Mucosa of rectum (tissue), 2 donors: Measurements from ENCODE around the gene GALM.

Experiments
- H3K27ac ChIP-seq, 2 donors: one replicate each; pipeline ENCODE4 v1.7.0; 2013; ENCODE audit warnings: inconsistent platforms in 2 of 2, low read depth in 2 of 2, low read length in 2 of 2
- H3K27me3 ChIP-seq, 2 donors: one replicate each; pipeline ENCODE4 v1.7.0; 2013; ENCODE audit warnings: low read length in 2 of 2; ENCODE audit not compliant: control insufficient read depth in 2 of 2, insufficient read depth in 2 of 2
- H3K36me3 ChIP-seq, 2 donors: one replicate each; pipeline ENCODE4 v1.7.0; 2013; ENCODE audit warnings: low read length in 2 of 2; ENCODE audit not compliant: control insufficient read depth in 2 of 2, insufficient read depth in 2 of 2
- H3K4me1 ChIP-seq, 2 donors: one replicate each; pipeline ENCODE4 v1.7.0; 2013; ENCODE audit warnings: low read length in 2 of 2, mild to moderate bottlenecking in 1 of 2; ENCODE audit not compliant: control insufficient read depth in 2 of 2, insufficient read depth in 2 of 2
- H3K4me3 ChIP-seq, 2 donors: one replicate each; pipeline ENCODE4 v1.7.0; 2013; ENCODE audit warnings: low read length in 2 of 2
- H3K9ac ChIP-seq, 2 donors: one replicate each; pipeline ENCODE4 v1.7.0; 2013; ENCODE audit warnings: low read length in 2 of 2, low read depth in 1 of 2, mild to moderate bottlenecking in 1 of 2
- H3K9me3 ChIP-seq, 2 donors: one replicate each; pipeline ENCODE4 v1.7.0; 2013; ENCODE audit warnings: low read length in 2 of 2; ENCODE audit not compliant: control insufficient read depth in 2 of 2
- donor health status: healthy.
- donor health status: Normal muscosa, but diverticular disease.

The GALM gene

GRCh38 chr2:38650012-38650411, 15.9 kb upstream of the GALM start:
- Histone ChIP-seq H3K27me3 (no peaks in the 10 kb centered on the region), H3K27ac (no peak overlapping the region), H3K4me3 (no peak overlapping the region), H3K9me3 (no peaks in the 10 kb centered on the region), H3K36me3 (no peaks in the 10 kb centered on the region), H3K4me1 (peaks cover 0 to 3% of the 10 kb centered on the region in 2 donors), H3K9ac (no peak overlapping the region)

DNA sequence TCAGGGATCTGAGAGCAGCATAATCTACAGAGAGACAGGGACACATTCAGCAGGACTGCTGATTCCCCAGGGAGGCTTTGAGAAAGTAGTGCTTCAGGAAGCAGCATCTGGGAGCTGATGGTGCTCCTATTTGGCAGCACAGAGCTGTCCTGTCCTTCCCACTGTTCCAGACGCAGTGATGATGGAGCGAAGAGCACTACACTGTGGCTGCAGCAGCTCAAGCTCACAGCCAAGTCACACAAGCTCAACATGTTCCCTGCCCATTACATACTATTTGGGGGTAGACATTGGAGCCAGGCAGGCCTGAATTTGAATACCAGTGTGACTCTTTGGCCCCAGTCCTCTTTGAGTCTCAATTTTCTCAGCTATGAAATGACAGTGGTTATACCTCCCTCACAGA, 15.2 kb upstream of the GALM start:
- Histone ChIP-seq H3K4me1 (peaks cover 0 to 3% of the 10 kb centered on the region in 2 donors), H3K27me3 (no peaks in the 10 kb centered on the region), H3K9me3 (no peaks in the 10 kb centered on the region), H3K36me3 (no peaks in the 10 kb centered on the region), H3K4me3 (no peak overlapping the region), H3K9ac (no peak overlapping the region), H3K27ac (no peak overlapping the region)

- H3K4me3 ChIP-seq, result no peak overlapping the region
- peak overlapping the region in 1 of 2 donors; percentile 63 for H3K27ac ChIP-seq
- H3K9ac ChIP-seq, result no peak overlapping the region
- H3K36me3 ChIP-seq, result no peaks in the 10 kb centered on the region
- no peaks in the 10 kb centered on the region for H3K9me3 ChIP-seq
- H3K4me1 ChIP-seq, result peaks cover 0 to 3% of the 10 kb centered on the region in 2 donors
- no peaks in the 10 kb centered on the region for H3K27me3 ChIP-seq
These were observed 13.3 kb upstream of the GALM start for GRCh38 chr2:38652431-38653273.

DNA sequence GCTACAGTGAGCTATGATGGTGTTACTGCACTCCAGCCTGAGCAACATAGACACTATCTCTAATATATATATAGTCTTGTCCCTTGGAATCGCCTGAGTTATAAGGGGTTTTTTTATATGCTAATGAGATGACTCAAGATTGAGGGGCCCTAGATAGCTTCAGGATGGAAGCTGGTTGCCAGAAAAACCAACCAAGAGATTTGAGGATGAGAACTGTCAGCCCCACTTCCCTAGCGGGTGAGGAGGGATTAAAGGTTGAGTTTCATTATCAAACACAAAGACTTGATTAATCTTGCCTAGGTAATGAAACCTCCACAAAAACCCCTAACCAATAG, 12.6 kb upstream of the GALM start:
- Histone ChIP-seq H3K27me3 (no peaks in the 10 kb centered on the region), H3K4me3 (no peak overlapping the region), H3K9ac (no peak overlapping the region), H3K9me3 (no peaks in the 10 kb centered on the region), H3K4me1 (peaks cover 0 to 3% of the 10 kb centered on the region in 2 donors), H3K27ac (peak overlapping the region in 1 of 2 donors; percentile 63), H3K36me3 (no peaks in the 10 kb centered on the region)

DNA sequence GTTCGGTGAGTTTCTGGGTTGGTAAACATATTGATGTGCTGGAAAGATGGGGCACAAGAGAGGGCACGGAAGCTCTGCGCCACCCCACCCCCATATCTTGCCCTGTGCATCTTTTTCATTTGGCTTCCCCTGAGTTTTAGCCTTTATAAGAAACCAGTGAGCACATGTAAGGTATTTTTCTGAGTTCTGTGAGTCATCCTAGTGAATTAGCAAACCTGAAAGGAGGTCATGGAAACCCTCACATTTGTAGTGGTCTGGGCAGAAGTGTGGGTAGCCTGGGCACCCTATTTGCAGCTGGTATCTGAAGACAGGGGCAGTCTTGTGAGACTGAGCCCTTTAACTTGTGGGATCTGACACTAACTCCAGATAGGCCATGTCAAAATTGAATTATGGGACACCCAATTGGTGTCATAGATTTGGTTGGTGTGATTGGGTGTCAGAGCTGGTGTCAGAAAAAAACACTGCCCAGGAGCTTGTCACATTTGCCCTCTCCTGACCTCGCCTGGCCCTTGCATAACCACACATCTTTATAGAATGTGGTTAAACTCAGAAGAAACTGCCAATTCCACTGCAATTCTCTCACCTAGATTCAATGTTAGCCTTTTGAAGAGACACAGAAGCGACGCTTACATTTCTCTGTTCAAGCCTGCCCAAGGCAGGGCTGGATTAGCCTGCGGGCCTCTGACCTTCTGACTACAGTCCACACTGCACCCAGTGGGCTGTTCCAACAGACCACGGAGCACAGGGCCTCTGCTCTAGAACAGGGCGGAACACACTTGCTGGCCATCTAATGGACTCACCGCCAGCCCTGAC, 12.0 kb upstream of the GALM start:
- no peak overlapping the region for H3K4me3 ChIP-seq
- H3K4me1 ChIP-seq, result peaks cover 0 to 3% of the 10 kb centered on the region in 2 donors
- H3K27me3 ChIP-seq, result no peaks in the 10 kb centered on the region
- H3K9me3 ChIP-seq, result no peaks in the 10 kb centered on the region
- H3K9ac ChIP-seq, result no peak overlapping the region
- peak overlapping the region in 1 of 2 donors; percentile 63 for H3K27ac ChIP-seq
- no peaks in the 10 kb centered on the region for H3K36me3 ChIP-seq

GRCh38 chr2:38654528-38655381, 11.2 kb upstream of the GALM start:
- Histone ChIP-seq H3K9me3 (no peaks in the 10 kb centered on the region), H3K4me3 (no peak overlapping the region), H3K27me3 (no peaks in the 10 kb centered on the region), H3K36me3 (no peaks in the 10 kb centered on the region), H3K9ac (no peak overlapping the region), H3K4me1 (peaks cover 0 to 3% of the 10 kb centered on the region in 2 donors), H3K27ac (peak overlapping the region in 1 of 2 donors; percentile 63)

- H3K9ac ChIP-seq, result no peak overlapping the region
- H3K4me1 ChIP-seq, result peaks cover 0 to 3% of the 10 kb centered on the region in 2 donors
- H3K36me3 ChIP-seq, result no peaks in the 10 kb centered on the region
- no peaks in the 10 kb centered on the region for H3K9me3 ChIP-seq
- no peaks in the 10 kb centered on the region for H3K27me3 ChIP-seq
- H3K27ac ChIP-seq, result no peak overlapping the region
- H3K4me3 ChIP-seq, result no peak overlapping the region
These were observed 10.5 kb upstream of the GALM start for GRCh38 chr2:38655441-38655840.

DNA sequence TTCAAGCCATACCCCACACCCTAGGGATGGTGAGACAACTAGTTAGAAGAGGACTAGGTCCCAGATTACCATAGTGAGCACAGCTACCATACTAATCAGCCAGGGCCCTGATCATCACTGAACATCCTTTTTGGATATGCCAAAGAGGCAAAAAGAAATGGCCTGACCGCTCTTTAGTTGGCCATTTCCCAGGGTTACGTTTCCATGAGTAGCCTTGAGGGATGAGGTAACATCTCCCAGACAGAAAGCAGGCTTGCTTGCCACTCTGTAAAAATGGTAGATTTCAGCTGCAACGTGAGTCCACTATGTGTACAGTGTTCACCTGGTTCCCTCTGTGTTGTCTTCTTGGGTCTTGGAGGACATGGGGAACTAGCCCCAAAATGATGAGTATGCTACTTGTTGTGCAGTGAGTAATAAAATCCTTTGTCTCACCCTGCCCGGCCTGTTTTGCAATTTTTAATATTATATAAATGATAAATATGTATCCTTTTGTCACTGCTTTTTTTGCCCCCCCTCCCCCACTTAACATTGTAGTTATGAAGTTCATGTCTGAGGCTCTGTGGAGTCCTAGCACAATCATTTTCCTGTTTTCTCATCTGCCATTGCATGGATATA, 8.9 kb upstream of the GALM start:
- Histone ChIP-seq H3K27ac (no peak overlapping the region), H3K36me3 (no peaks in the 10 kb centered on the region), H3K9me3 (no peaks in the 10 kb centered on the region), H3K4me1 (peaks cover 0 to 3% of the 10 kb centered on the region in 2 donors), H3K27me3 (no peaks in the 10 kb centered on the region), H3K9ac (no peak overlapping the region), H3K4me3 (no peak overlapping the region)

- H3K9me3 ChIP-seq, result no peaks in the 10 kb centered on the region
- H3K36me3 ChIP-seq, result no peaks in the 10 kb centered on the region
- no peaks in the 10 kb centered on the region for H3K27me3 ChIP-seq
- peaks cover 0 to 3% of the 10 kb centered on the region in 2 donors for H3K4me1 ChIP-seq
- H3K27ac ChIP-seq, result no peak overlapping the region
- no peak overlapping the region for H3K9ac ChIP-seq
- H3K4me3 ChIP-seq, result no peak overlapping the region
These were observed 7.3 kb upstream of the GALM start for GRCh38 chr2:38658613-38659012.
